DOHH2 (cell line): ENCODE results near the gene GRIP2.

Experiments used
- H3F3A ChIP-seq: fragments of 200-600 bp; sonication (generic), shearing (Covaris generic); 2 replicates; pipeline ENCODE4 v1.6.0; 2016; ENCODE audit warnings: antibody characterized with exemption, mild to moderate bottlenecking; ENCODE audit not compliant: control insufficient read depth, insufficient read depth
- H3K27ac ChIP-seq: fragments of 200-600 bp; sonication (generic); 2 replicates; pipeline ENCODE4 v1.5.1; 2014; ENCODE audit warnings: low read depth, mild to moderate bottlenecking, low read length, moderate library complexity
- H3K27me3 ChIP-seq: fragments of 200-600 bp; sonication (generic); 2 replicates; pipeline ENCODE4 v1.6.1; 2014; ENCODE audit warnings: mild to moderate bottlenecking, low read length, mixed read lengths; ENCODE audit not compliant: control insufficient read depth
- H3K36me3 ChIP-seq: fragments of 200-600 bp; sonication (generic); 2 replicates; pipeline ENCODE4 v1.6.1; 2014; ENCODE audit warnings: mild to moderate bottlenecking, low read length, moderate library complexity, mixed read lengths; ENCODE audit not compliant: control insufficient read depth
- H3K4me1 ChIP-seq: fragments of 200-600 bp; sonication (generic); 2 replicates; pipeline ENCODE4 v1.6.1; 2014; ENCODE audit warnings: mild to moderate bottlenecking, low read length, mixed read lengths; ENCODE audit not compliant: control insufficient read depth
- H3K4me2 ChIP-seq: fragments of 200-600 bp; sonication (generic); 2 replicates; pipeline ENCODE4 v1.6.0; 2014; ENCODE audit warnings: mild to moderate bottlenecking, low read length, moderate library complexity
- H3K4me3 ChIP-seq: fragments of 200-600 bp; sonication (generic); 2 replicates; pipeline ENCODE4 v1.5.1; 2014; ENCODE audit warnings: mild to moderate bottlenecking, low read length, mixed read lengths
- H3K79me2 ChIP-seq: fragments of 200-600 bp; sonication (generic); 2 replicates; pipeline ENCODE4 v1.6.1; 2014; ENCODE audit warnings: mild to moderate bottlenecking, low read length, mixed read lengths; ENCODE audit not compliant: control insufficient read depth
- H3K9me2 ChIP-seq: fragments of 200-600 bp; sonication (generic); replicated peaks from 2 replicates; pipeline ENCODE4 v1.6.1; 2014; ENCODE audit warnings: mild to moderate bottlenecking, low read length, mixed read lengths; ENCODE audit not compliant: control insufficient read depth
- H3K9me3 ChIP-seq: fragments of 200-600 bp; sonication (generic); 2 replicates; pipeline ENCODE4 v1.6.1; 2014; ENCODE audit warnings: antibody characterized with exemption, low read length, mixed read lengths; ENCODE audit not compliant: control insufficient read depth, insufficient read depth
- H4K20me1 ChIP-seq: fragments of 200-600 bp; sonication (generic); 2 replicates; pipeline ENCODE4 v1.6.0; 2014; ENCODE audit warnings: low read depth, mild to moderate bottlenecking, antibody characterized with exemption, low read length, moderate library complexity; ENCODE audit not compliant: control insufficient read depth, insufficient read depth
- EZH2phosphoT487 ChIP-seq: fragments of 200-600 bp; sonication (generic); IDR thresholded peaks from 2 replicates; pipeline ENCODE4 v1.6.1; 2017; ENCODE audit warnings: borderline replicate concordance, mild to moderate bottlenecking, antibody characterized with exemption, low read length, moderate library complexity, mixed read lengths
- TF ChIP-seq, protein P1 (sequence below): fragments of 200-600 bp; sonication (generic); IDR thresholded peaks from one replicate; pipeline ENCODE4 v1.5.1; 2014; ENCODE audit warnings: antibody characterized with exemption, mild to moderate bottlenecking, low read depth, low read length; ENCODE audit not compliant: poor library complexity, severe bottlenecking

Gene GRIP2

DNA sequence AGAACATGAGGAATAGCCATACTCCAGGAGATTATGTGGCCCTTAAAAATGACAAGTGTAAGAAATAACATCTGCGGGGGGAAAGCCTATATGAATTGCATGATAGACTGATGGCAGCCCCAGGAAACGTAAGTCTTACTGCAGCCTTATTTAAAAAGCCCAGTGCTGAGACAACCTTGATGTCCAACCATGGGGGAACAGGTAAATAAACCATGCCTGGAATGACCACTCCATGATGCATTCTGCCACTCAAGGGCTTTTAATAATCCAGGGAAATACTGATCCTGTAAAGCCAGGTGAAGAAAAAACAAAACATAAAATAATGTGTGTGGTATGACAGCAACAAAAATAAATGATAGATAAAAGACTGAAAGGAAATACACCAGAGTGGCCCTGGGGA, 46.5 kb upstream of the GRIP2 start:
- TF ChIP-seq, protein P1, sequence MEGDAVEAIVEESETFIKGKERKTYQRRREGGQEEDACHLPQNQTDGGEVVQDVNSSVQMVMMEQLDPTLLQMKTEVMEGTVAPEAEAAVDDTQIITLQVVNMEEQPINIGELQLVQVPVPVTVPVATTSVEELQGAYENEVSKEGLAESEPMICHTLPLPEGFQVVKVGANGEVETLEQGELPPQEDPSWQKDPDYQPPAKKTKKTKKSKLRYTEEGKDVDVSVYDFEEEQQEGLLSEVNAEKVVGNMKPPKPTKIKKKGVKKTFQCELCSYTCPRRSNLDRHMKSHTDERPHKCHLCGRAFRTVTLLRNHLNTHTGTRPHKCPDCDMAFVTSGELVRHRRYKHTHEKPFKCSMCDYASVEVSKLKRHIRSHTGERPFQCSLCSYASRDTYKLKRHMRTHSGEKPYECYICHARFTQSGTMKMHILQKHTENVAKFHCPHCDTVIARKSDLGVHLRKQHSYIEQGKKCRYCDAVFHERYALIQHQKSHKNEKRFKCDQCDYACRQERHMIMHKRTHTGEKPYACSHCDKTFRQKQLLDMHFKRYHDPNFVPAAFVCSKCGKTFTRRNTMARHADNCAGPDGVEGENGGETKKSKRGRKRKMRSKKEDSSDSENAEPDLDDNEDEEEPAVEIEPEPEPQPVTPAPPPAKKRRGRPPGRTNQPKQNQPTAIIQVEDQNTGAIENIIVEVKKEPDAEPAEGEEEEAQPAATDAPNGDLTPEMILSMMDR, result no peak
- no peak for TF ChIP-seq EZH2phosphoT487

DNA sequence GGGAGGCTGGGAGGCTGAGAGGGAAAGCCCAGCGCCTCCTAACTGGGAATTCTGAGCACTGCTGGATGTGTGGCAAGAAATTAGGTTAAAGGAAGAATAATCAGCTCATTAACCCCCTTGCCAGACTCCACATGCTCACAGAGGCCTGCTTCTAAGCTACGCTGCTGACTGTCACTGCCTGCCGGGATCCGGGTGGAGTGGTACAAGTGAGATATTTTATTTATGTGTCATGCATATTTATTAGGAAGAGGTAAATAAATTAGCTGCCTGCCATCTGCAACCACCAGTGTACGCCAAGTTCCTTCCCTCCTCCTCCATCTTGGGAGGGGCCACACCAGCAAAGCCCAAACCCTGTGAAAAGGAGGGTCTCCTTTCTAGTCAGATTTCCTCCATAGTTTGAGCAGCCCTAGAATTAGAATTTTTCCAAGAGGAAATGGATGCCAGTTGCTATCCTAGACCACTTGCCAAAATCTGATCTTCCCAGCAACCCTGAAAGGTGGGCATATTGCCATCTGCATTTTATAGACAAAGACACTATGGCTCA, 43.5 kb upstream of the GRIP2 start:
- no peak overlapping the region for H3K27ac ChIP-seq
- no peak overlapping the region for H3K4me3 ChIP-seq
- H3F3A ChIP-seq, result no peaks in the 10 kb centered on the region
- no peaks in the 10 kb centered on the region for H3K9me2 ChIP-seq
- no peaks in the 10 kb centered on the region for H4K20me1 ChIP-seq
- no peaks in the 10 kb centered on the region for H3K36me3 ChIP-seq
- H3K27me3 ChIP-seq, result peaks cover 22% of the 10 kb centered on the region
- no peaks in the 10 kb centered on the region for H3K79me2 ChIP-seq
- no peak overlapping the region for H3K4me2 ChIP-seq
- no peaks in the 10 kb centered on the region for H3K9me3 ChIP-seq
- no peaks in the 10 kb centered on the region for H3K4me1 ChIP-seq
- TF ChIP-seq, protein P1, result no peak
- TF ChIP-seq EZH2phosphoT487, result no peak

More for the DNA sequence above, 46.5 kb upstream of the GRIP2 start:
- Histone ChIP-seq H4K20me1 (no peaks in the 10 kb centered on the region), H3K9me3 (no peaks in the 10 kb centered on the region), H3K9me2 (no peaks in the 10 kb centered on the region), H3K27me3 (peaks cover 39% of the 10 kb centered on the region), H3K4me2 (no peak overlapping the region), H3K4me1 (no peaks in the 10 kb centered on the region), H3K79me2 (no peaks in the 10 kb centered on the region), H3K36me3 (no peaks in the 10 kb centered on the region), H3F3A (no peaks in the 10 kb centered on the region), H3K4me3 (no peak overlapping the region), H3K27ac (no peak overlapping the region)

DNA sequence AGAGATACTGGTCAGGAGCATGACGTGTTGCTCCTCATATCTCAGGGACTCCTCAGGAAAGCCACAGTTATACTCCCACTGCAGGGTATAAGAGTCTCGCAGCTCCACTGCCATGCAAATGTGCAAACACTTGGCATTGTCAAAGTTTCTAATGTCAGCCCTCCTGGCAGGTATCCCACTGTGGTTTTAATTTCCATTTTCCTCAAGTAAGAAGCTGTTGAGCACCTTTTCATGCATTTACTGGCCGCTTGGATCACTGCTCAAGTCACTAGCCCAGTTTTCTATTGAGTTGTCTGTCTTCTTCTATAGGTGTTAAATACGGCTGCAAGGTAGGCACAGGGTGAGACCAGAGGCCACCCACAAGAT, 41.9 kb upstream of the GRIP2 start:
- H3K79me2 ChIP-seq, result no peaks in the 10 kb centered on the region
- no peak overlapping the region for H3K27ac ChIP-seq
- no peaks in the 10 kb centered on the region for H3K36me3 ChIP-seq
- no peak for TF ChIP-seq EZH2phosphoT487
- TF ChIP-seq, protein P1, result no peak
- H3F3A ChIP-seq, result no peaks in the 10 kb centered on the region
- H3K9me3 ChIP-seq, result no peaks in the 10 kb centered on the region
- H3K27me3 ChIP-seq, result peaks cover 22% of the 10 kb centered on the region
- no peaks in the 10 kb centered on the region for H4K20me1 ChIP-seq
- H3K4me1 ChIP-seq, result no peaks in the 10 kb centered on the region
- no peak overlapping the region for H3K4me3 ChIP-seq
- H3K4me2 ChIP-seq, result no peak overlapping the region
- no peaks in the 10 kb centered on the region for H3K9me2 ChIP-seq
